ENCODE measurements around the gene LDLRAD3. TPM values are rescaled to one million over a fixed set of nuclear protein-coding genes. Genes with fewer than 3 reads are reported as not detected.

The LDLRAD3 gene
- total RNA-seq, 1 donor from 2014 or later, result 18.2 TPM

DNA sequence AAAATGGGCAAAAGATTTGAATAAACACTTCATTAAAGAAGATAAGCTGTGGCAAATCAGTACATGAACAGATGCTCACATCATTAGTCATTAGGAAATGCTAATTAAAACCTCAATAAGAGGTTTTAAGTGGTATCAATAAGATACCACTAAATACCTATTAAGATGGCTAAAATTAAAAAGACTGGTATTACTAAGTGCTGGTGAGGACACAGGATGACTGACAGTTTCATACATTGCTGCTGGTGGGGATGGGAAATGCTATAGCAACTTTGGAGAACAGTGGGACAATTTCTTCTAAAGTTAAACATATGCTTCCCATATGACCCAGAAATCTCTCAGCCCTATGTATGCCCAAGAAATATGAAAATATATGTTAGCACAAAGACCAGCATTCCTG lies 276.1 kb downstream of the LDLRAD3 start:
- Mint-ChIP-seq H3K4me1 (ENCODE audit: unreplicated experiment) (no peaks in the 10 kb centered on the region), H3K36me3 (ENCODE audit: unreplicated experiment) (peaks cover 4% of the 10 kb centered on the region), H3K4me3 (ENCODE audit: unreplicated experiment) (no peak overlapping the region), H3K27ac (ENCODE audit: unreplicated experiment) (no peak overlapping the region), H3K9me3 (ENCODE audit: unreplicated experiment) (peaks cover 16% of the 10 kb centered on the region), H3K27me3 (ENCODE audit: unreplicated experiment) (no peaks in the 10 kb centered on the region)
- TF ChIP-seq, protein P1, sequence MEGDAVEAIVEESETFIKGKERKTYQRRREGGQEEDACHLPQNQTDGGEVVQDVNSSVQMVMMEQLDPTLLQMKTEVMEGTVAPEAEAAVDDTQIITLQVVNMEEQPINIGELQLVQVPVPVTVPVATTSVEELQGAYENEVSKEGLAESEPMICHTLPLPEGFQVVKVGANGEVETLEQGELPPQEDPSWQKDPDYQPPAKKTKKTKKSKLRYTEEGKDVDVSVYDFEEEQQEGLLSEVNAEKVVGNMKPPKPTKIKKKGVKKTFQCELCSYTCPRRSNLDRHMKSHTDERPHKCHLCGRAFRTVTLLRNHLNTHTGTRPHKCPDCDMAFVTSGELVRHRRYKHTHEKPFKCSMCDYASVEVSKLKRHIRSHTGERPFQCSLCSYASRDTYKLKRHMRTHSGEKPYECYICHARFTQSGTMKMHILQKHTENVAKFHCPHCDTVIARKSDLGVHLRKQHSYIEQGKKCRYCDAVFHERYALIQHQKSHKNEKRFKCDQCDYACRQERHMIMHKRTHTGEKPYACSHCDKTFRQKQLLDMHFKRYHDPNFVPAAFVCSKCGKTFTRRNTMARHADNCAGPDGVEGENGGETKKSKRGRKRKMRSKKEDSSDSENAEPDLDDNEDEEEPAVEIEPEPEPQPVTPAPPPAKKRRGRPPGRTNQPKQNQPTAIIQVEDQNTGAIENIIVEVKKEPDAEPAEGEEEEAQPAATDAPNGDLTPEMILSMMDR (IDR thresholded peaks at IDR 0.05), result no peak
- no peak for DNase-seq (ENCODE audit: extremely low spot score, unreplicated experiment)

DNA sequence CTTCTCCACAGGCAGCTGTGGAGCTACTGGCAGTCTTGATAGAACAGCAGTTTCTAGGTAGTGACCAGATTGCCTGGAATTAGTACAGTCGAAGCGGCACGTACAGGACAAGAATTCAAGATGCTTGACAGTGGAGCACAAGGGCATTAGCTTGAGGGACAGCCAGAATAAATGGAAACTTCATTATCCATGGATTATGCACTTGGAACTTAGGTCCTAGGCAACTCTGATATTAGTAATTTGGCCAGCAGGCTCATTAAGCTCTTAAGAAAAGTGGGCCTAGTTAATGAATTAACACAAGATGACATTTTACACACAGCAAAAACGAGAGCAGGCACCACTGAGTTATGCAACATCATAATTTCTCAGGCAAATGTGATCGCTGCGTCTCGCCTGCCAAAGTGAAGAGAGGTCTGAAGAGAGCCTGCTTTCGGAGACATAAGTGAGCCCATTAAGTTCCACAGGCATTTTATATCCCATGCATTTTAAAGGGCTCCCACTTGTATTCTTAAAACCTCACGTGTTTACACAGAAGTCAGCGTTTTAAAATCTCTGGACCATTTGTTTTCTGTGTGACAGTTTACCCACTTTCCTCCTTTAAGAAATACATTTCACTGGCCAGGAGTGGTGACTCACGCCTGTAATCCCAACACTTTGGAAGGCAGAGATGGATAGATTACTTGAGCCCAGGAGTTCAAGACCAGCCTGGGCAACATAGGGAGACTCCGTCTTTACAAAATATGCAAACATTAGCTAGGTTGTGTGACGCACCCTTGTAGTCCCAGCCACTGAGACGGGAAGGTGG lies 279.2 kb downstream of the LDLRAD3 start:
- Mint-ChIP-seq H3K27me3 (ENCODE audit: unreplicated experiment) (no peaks in the 10 kb centered on the region), H3K4me3 (ENCODE audit: unreplicated experiment) (no peak overlapping the region), H3K36me3 (ENCODE audit: unreplicated experiment) (peaks cover 13% of the 10 kb centered on the region), H3K9me3 (ENCODE audit: unreplicated experiment) (peaks cover 16% of the 10 kb centered on the region), H3K27ac (ENCODE audit: unreplicated experiment) (no peak overlapping the region), H3K4me1 (ENCODE audit: unreplicated experiment) (no peaks in the 10 kb centered on the region)
- TF ChIP-seq, protein P1 (IDR thresholded peaks at IDR 0.05), result no peak
- DNase-seq (ENCODE audit: extremely low spot score, unreplicated experiment), result no peak

DNA sequence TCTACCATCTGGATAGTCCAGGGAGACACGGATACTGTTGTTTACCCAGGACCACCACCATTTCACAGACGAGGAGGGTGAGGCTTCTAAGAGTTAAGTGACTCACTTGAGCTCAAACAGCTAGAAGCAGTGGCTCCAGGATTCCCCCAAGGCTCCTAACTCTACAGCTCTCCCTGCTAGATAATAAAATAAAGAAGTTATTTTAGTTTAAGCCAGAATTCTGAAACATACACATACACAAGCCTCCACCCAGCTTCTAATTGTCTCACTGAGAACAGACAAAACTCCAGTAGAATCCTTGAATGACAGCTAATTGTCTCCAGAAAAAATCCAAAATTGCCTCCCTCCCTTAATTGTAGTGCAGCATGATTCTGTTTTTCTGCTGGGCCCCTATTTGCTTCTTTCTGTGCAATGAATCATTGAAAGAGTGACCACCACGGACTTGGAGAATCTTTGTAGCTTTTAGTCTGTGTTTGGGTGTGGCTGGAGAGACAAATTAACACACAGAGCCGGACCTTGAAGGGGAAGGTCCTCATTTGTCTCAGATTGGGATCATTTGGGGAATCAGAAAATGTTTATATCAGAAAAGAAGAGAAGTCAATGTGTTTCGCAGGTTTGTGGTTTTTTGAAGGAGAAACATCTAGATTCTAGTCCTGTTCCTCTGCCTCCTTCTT lies 280.5 kb downstream of the LDLRAD3 start:
- TF ChIP-seq, protein P1 (IDR thresholded peaks at IDR 0.05), result no peak
- H3K27ac Mint-ChIP-seq (ENCODE audit: unreplicated experiment), result no peak overlapping the region
- DNase-seq (ENCODE audit: extremely low spot score, unreplicated experiment), result no peak
- H3K27me3 Mint-ChIP-seq (ENCODE audit: unreplicated experiment), result no peaks in the 10 kb centered on the region
- H3K36me3 Mint-ChIP-seq (ENCODE audit: unreplicated experiment), result peaks cover 19% of the 10 kb centered on the region
- H3K4me3 Mint-ChIP-seq (ENCODE audit: unreplicated experiment), result no peak overlapping the region
- peaks cover 1% of the 10 kb centered on the region for H3K4me1 Mint-ChIP-seq (ENCODE audit: unreplicated experiment)
- peaks cover 14% of the 10 kb centered on the region for H3K9me3 Mint-ChIP-seq (ENCODE audit: unreplicated experiment)

DNA sequence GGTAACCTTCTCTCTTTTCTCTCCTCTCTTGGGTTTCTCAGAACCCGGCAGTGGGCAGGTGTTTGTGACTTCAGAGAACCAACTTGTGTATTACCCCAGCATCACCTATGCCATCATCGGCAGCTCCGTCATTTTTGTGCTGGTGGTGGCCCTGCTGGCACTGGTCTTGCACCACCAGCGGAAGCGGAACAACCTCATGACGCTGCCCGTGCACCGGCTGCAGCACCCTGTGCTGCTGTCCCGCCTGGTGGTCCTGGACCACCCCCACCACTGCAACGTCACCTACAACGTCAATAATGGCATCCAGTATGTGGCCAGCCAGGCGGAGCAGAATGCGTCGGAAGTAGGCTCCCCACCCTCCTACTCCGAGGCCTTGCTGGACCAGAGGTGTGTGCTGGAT lies 283.2 kb downstream of the LDLRAD3 start:
- Mint-ChIP-seq H3K36me3 (ENCODE audit: unreplicated experiment) (peaks cover 18% of the 10 kb centered on the region), H3K4me1 (ENCODE audit: unreplicated experiment) (peaks cover 18% of the 10 kb centered on the region), H3K27me3 (ENCODE audit: unreplicated experiment) (no peaks in the 10 kb centered on the region), H3K4me3 (ENCODE audit: unreplicated experiment) (no peak overlapping the region), H3K27ac (ENCODE audit: unreplicated experiment) (no peak overlapping the region), H3K9me3 (ENCODE audit: unreplicated experiment) (no peaks in the 10 kb centered on the region)
- DNase-seq (ENCODE audit: extremely low spot score, unreplicated experiment), result no peak
- TF ChIP-seq, protein P1 (IDR thresholded peaks at IDR 0.05), result no peak

DNA sequence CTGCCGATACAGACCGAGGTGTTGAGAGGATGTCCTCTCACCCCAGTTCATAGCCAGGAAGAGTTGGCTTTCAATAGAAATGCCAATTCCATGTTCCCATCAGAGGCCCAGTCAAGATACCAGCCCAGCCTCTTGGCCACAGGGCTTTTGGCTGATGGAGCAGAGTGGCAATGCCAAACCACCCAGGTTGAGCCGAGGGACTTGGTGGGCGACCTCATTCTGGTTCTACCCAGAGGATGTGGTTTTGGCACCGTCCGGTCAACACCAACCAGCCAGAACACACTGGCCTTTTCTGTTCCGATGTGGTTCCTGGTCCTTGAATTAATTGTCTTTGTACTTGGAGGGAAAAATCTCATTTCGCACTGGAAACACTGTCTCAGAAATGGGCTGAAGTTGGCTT lies 284.8 kb downstream of the LDLRAD3 start:
- H3K36me3 Mint-ChIP-seq (ENCODE audit: unreplicated experiment), result peaks cover 16% of the 10 kb centered on the region
- H3K4me3 Mint-ChIP-seq (ENCODE audit: unreplicated experiment), result no peak overlapping the region

More for the DNA sequence above, 284.8 kb downstream of the LDLRAD3 start:
- Mint-ChIP-seq H3K27me3 (ENCODE audit: unreplicated experiment) (no peaks in the 10 kb centered on the region), H3K4me1 (ENCODE audit: unreplicated experiment) (peaks cover 24% of the 10 kb centered on the region), H3K27ac (ENCODE audit: unreplicated experiment) (no peak overlapping the region), H3K9me3 (ENCODE audit: unreplicated experiment) (no peaks in the 10 kb centered on the region)
- DNase-seq (ENCODE audit: extremely low spot score, unreplicated experiment), result no peak
- TF ChIP-seq, protein P1 (IDR thresholded peaks at IDR 0.05), result no peak
